Effector CD8-positive, alpha-beta T cell (primary cell): ENCODE results near the gene KLHL41.

Experiments
- DNase-seq: peaks from one replicate; lab custom pipeline; 2025; lab: John Stamatoyannopoulos, UW
- total RNA-seq, 4 experiments: gene quantifications; one replicate each; lab custom pipeline; 2026; lab: John Stamatoyannopoulos, UW

Gene KLHL41
- 0 to 0.72 (median 0.12) reads per million in 4 experiments for total RNA-seq

DNA sequence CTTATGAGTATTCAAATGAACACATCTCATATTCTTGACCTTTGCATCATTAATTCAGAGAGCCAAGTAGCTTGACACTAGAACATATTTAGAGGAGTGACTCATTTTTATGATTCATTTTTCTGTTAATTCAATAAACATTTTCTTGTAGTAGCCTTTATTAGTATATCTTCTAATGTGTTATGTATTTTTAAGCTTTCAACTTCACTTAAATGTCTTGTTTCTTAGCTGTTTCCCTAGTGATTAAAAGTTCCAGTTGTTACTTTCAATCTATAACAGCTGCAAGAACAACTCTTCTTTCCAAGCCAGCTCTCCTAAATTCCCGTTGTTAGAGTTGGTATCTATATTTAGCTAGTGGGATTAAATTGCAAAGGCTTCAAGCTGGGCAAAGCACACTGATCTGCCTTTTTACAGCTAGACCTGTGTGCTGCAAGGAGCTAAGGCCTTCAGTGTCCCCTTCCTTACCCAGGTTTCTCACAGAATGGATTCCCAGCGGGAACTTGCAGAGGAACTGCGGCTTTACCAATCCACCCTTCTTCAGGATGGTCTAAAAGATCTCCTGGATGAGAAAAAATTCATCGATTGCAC lies at the start of gene KLHL41:
KLHL41 (plus strand) TSS at position 405 of the 588 bp plus-strand sequence; CDS start at position 482, 77 bp downstream.
- no peak for DNase-seq

DNA sequence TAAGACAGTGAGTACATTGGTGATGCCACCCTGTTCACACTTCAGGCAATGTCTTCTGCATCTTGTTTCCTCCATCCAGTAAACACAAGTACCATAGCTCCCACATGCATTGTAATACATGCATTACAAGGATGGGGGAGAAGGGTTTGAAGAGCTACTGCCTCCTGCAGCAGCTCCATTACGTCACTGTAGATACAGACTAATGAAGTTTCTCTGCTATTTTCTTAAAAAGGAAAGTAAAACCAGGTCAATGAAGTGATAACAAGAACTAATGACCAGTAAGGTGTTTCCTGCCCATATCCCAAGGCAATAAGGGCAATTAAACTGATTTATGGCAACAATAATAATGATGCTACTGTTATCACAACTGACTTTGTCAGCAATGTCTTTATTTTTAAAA lies 48.4 kb upstream of the KLHL41 start:
- no peak for DNase-seq

GRCh38 chr2:169462896-169463695 lies 46.4 kb upstream of the KLHL41 start:
- DNase-seq: no peak

GRCh38 chr2:169464466-169464865 lies 45.0 kb upstream of the KLHL41 start:
- DNase-seq: no peak

DNA sequence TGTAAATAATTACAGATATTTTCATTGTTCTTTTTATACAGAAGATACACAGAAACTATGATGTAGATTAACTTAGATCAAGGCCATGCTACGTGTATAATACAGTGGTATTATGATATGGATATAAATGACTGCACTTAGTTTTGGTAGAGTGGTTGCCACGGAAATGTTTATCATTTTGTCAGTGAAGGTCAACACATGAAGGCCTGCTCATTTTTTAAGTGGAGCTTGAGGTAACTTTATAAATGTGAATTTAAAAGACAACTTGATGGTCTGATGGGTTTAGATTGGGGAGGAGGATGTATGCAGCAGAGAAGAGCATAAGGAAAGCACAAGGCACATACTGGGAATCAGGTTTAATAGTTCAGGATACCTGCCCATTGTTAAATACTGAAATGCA lies 44.6 kb upstream of the KLHL41 start:
- no peak for DNase-seq

GRCh38 chr2:169468841-169469240 lies 40.7 kb upstream of the KLHL41 start:
- DNase-seq: no peak

DNA sequence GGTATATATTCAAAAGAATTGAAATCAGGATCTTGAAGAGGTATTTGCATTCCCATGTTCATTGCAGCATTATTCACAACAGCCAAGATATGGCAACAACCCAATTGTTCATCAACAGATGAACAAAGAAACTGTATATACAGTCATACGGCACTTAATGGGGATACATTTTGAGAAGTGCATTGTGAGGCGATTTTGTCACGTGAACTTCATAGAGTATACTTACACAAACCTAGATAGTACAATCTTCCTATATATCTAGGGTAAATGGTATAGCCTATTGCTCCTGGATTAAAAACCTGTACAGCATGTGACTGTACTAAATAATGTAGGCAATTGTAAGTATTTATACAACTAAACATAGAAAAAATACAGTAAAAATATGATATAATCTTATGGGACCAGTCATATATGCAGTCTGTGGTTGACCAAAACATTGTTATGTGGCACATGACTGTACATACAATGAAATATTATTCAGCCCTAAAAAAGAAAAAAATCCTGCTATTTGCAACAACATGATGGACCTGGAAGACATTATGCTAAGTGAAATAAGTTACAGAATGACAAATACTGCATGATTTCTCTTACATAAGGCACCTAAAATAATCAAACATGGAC lies 39.4 kb upstream of the KLHL41 start:
- no peak for DNase-seq

DNA sequence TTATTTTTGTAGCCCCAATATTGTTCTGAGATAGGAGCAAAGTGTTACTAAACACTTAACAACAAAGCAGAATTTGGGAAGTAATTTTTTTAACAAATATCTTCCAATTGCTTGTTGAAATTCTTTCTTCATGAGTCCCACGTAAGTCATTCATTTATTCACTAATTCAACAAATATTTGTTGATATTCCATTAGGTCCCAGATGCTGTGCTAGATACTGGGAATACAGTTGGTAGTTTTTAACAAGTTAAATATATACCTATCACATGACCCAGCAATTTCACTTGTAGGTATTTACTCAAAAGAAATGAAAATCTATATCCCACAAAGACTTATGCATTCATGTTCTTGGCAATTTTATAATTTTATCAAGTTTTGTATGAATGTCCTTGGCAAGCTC lies 37.3 kb upstream of the KLHL41 start:
- no peak for DNase-seq

- DNase-seq: no peak
Measured at GRCh38 chr2:169476459-169476858, 33.0 kb upstream of the KLHL41 start.

- DNase-seq: no peak
Measured at GRCh38 chr2:169478339-169478738, 31.2 kb upstream of the KLHL41 start.

DNA sequence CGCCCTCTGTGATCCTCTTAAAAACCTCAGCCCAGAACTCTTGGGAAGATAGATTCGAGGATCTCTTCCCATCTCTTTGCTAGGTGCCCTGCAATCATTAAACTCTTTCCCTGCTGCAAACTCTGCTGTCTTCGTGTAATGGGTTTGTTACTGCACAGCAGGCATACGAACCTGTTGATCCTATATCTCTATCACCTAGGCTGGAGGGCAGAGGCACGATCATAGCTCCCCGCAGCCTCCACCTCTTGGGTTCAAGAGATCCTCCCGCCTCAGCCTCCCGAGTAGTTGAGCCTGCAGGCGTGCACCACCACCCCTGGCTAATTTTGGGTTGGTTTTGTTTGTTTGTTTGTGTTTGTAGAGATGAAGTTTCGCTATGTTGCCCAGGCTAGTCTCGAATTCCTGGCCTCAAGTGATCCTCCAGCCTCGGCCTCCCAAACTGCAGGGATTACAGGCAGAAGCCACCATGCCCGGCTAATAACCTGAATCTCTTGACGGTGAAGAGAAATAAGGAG lies 30.7 kb upstream of the KLHL41 start:
- DNase-seq: no peak

GRCh38 chr2:169479257-169480078 lies 30.0 kb upstream of the KLHL41 start, which contains the start of gene BBS5:
BBS5 (plus strand) TSS chr2:169479494; CDS start chr2:169479554, 60 bp downstream.
- DNase-seq: peak; percentile 42

GRCh38 chr2:169480079-169480465 lies 29.4 kb upstream of the KLHL41 start:
- no peak for DNase-seq

- DNase-seq: no peak
Measured at GRCh38 chr2:169485650-169486138, 23.8 kb upstream of the KLHL41 start.

DNA sequence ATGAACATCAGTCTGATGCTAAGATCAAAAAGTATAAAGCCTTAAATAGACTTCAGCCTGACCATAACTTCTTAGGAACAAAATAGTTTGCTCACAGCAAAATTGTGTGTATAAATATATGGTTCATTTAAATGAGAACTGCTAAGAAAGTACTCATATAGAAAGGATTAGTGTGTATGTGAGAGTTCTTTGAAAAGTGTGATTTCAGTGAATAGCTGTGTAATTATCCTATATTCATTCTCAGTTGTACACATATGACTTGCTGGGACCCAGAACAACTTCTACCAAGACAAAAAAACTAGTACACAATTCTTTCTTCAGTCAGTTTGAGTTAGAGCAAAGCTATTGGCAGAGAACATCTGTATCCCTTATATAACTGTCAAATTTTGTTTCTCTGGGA lies 23.0 kb upstream of the KLHL41 start:
- no peak for DNase-seq

- no peak for DNase-seq
Measured at GRCh38 chr2:169490834-169491233, 18.7 kb upstream of the KLHL41 start.

- no peak for DNase-seq
Measured at GRCh38 chr2:169491378-169491777, 18.1 kb upstream of the KLHL41 start.

GRCh38 chr2:169493360-169493759 lies 16.1 kb upstream of the KLHL41 start:
- no peak for DNase-seq

- no peak for DNase-seq
Measured at GRCh38 chr2:169495310-169495928, 14.1 kb upstream of the KLHL41 start.

GRCh38 chr2:169504651-169505050 lies 4.9 kb upstream of the KLHL41 start:
- DNase-seq: no peak

DNA sequence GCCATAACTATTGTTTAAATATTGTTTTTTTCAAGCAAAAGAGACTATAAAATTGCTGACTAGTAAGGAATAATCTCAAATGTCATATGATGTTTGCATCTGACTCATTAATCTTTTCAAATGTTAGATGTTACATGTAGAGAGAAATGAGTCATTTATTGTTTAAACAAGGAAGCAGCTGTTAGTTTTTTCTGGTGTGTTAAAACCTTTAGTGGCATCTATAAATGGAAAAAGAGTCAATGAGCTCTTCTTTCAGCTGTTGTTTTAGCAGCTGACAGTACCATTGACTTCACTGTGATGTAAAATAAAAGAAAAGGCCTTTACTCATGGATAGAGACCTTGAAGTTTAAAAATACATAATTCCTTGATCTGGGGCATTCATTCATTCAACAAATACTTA lies 1.8 kb upstream of the KLHL41 start:
- DNase-seq: no peak
